Coronary artery (tissue), 2 donors: ENCODE data around the gene STAT5A.
"Not testable (repeated sequence)": the region's sequence is repeated elsewhere in the genome, so short reads cannot be mapped to it uniquely, and the experiment has no call there.

Experiments used
- DNase-seq: peaks from one replicate; pipeline ENCODE4 v3.0.0-alpha.2; 2017; ENCODE audit warnings: low spot score
- H3K27ac ChIP-seq, 2 donors: fragments of 200-600 bp; sonication (generic); one replicate each; pipeline ENCODE4 v1.5.1; 2016 to 2019
- H3K4me3 ChIP-seq: fragments of 200-600 bp; sonication (generic); 2 replicates; pipeline ENCODE4 v1.5.1; 2016; ENCODE audit warnings: mild to moderate bottlenecking, moderate library complexity
- CTCF ChIP-seq: fragments of 200-600 bp; sonication (generic); IDR thresholded peaks from one replicate; pipeline ENCODE4 v1.5.1; 2019; ENCODE audit warnings: antibody characterized with exemption

Gene STAT5A

GRCh38 chr17:42255445-42255844 is 32.9 kb upstream of the STAT5A start:
- H3K4me3 ChIP-seq = no peak overlapping the region
- no peak for DNase-seq
- no peak for TF ChIP-seq CTCF
- no peak overlapping the region for H3K27ac ChIP-seq

DNA sequence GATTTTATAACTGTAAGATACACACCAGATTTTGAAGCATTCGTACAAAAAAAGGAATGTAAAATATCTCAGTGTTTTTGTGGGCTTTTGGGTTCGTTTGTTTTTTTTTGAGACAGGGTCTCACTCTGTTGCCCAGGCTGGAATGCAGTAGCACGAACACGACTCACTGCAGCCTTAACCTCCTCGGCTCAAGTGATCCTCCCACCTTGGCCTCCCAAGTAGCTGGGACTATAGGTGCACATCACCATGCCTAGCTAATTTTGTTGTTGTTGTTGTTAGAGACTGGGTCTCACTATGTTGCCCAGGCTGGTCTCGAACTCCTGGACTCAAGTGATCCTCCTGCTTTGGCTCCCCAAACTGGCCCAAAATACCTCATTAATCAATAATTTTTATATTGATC is 28.0 kb upstream of the STAT5A start:
- Histone ChIP-seq H3K4me3 (no peak overlapping the region), H3K27ac (no peak overlapping the region)
- no peak for TF ChIP-seq CTCF
- DNase-seq = no peak

DNA sequence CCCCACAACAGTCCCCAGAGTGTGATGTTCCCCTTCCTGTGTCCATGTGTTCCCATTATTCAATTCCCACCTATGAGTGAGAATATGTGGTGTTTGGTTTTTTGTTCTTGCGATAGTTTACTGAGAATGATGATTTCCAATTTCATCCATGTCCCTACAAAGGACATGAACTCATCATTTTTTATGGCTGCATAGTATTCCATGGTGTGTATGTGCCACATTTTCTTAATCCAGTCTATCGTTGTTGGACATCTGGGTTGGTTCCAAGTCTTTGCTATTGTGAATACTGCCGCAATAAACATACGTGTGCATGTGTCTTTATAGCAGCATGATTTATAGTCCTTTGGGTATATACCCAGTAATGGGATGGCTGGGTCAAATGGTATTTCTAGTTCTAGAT is 23.9 kb upstream of the STAT5A start:
- not testable (repeated sequence) for H3K27ac ChIP-seq, H3K4me3 ChIP-seq, DNase-seq

GRCh38 chr17:42266462-42266861 is 21.8 kb upstream of the STAT5A start:
- H3K4me3 ChIP-seq = no peak overlapping the region
- no peak for DNase-seq
- H3K27ac ChIP-seq = no peak overlapping the region
- TF ChIP-seq CTCF = no peak

DNA sequence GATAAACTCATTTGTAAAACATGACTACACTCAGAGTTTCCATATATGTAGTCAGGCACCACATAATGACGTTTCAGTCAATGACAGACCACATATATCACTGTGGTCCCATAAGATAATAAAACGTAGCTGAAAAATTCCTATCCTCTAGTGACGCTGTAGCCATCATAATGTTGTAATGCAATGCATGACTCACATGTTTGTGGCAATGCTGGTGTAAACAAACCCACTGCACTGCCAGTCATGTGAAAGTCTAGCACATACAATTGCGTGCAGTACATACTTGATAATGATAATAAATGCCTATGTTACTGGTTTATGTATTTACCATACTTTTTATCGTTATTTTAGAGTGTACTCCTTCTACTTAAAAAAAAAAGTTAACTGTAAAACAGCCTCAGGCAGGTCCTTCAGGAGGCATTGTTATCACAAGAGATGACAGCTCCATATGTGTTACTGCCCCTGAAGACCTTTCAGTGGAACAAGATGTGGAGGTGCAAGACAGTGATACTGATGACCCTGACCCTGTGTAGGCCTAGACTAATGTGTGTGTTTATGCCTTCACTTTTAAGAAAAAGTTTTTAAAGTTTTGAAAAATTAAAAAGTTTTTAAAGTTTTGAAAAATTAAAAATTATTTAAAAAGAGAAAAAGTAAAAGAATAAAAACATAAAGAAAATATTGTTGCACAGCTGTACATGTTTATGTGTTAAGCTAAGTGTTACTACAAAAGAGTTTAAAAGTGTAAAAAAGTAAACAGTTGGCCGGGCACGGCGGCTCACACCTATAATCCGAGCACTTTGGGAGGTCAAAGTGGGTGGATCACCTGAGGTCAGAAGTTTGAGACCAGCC is 21.2 kb upstream of the STAT5A start:
- TF ChIP-seq CTCF = no peak
- DNase-seq = no peak
- Histone ChIP-seq H3K4me3 (no peak overlapping the region), H3K27ac (no peak overlapping the region)

- H3K4me3 ChIP-seq = no peak overlapping the region
- no peak for DNase-seq
- no peak overlapping the region for H3K27ac ChIP-seq
- TF ChIP-seq CTCF = no peak
Measured at GRCh38 chr17:42268236-42268635, 20.1 kb upstream of the STAT5A start.

DNA sequence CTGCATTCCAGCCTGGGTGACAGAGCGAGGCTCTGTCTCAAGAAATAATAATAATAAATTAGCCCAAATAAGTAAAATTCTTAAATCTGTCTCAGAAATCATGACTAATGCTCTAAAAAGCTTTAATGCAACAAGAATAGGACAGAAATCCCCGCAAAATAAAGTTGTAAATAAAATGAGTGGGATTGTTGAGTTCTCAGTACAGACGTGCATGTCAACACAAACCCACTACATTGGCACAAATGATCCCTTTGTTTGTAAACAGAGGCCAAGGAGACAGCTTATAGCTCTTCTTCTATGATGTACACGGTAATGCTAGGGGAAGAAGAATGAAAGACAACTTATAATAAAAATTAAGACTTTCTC is 18.1 kb upstream of the STAT5A start:
- no peak for TF ChIP-seq CTCF
- DNase-seq = no peak
- Histone ChIP-seq H3K27ac (no peak overlapping the region), H3K4me3 (no peak overlapping the region)
